ENCODE results near the gene FRS2. TPM values are rescaled to one million over a fixed set of nuclear protein-coding genes. Genes with fewer than 3 reads are reported as not detected.

Gene FRS2
- total RNA-seq, 2 donors from 2014 or later = 26.8 to 27.9 TPM

DNA sequence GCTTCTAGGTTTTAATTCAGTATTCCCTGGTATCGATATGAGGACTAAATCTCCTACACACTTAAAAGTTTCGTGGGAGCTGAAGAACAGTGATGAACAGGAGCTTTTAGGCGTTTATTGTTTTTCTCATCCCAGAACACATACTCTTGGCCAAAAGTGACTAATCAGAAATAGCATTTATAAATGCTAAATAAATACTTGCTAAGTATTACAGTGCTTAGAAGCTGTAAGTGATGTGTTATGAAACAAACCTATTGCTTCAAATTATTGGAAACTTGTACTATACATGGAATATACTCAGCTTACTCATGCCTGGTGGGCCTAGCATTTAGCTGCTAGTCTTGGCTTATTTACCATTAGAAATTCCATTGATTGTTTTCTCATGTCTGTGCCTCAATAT lies 24.9 kb downstream of the FRS2 start:
- DNase-seq = no peak
- no peak for ATAC-seq
- H3K9me3 ChIP-seq (ENCODE audit: control insufficient read depth, low read length, poor library complexity, severe bottlenecking) = no peaks in the 10 kb centered on the region
- Mint-ChIP-seq H3K4me1 (peaks cover 38% of the 10 kb centered on the region), H3K4me3 (no peak overlapping the region), H3K36me3 (ENCODE audit: low read depth) (no peaks in the 10 kb centered on the region), H3K27ac (no peak overlapping the region), H3K27me3 (no peaks in the 10 kb centered on the region)

GRCh38 chr12:69497308-69498026 lies 27.3 kb downstream of the FRS2 start:
- H3K4me3 Mint-ChIP-seq = peak overlapping the region; percentile 41
- DNase-seq (no peak), ATAC-seq (peak; percentile 44)
- no peaks in the 10 kb centered on the region for H3K9me3 ChIP-seq (ENCODE audit: control insufficient read depth, low read length, poor library complexity, severe bottlenecking)
- H3K27me3 Mint-ChIP-seq = no peaks in the 10 kb centered on the region
- H3K27ac Mint-ChIP-seq = no peak overlapping the region
- peaks cover 40% of the 10 kb centered on the region for H3K4me1 Mint-ChIP-seq
- H3K36me3 Mint-ChIP-seq (ENCODE audit: low read depth) = no peaks in the 10 kb centered on the region

DNA sequence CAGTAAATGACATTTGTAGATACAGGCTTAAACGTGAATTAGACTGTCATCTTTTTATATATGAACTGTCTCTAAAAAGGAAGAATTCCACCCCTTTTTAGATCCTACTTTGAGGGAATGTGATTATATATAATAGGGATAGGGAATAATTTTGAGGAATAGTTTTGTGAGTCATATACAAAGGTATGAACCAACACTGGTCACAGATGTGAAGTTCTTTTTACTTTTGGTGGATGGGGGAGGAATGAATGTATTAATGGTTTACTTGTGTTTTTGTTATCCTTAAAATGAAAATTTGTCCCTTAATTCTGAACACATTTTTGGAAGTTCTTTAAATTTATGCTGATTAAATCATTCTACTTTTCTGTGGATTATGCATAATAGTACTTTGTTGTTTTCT lies 30.4 kb downstream of the FRS2 start:
- H3K4me1 Mint-ChIP-seq = peaks cover 45% of the 10 kb centered on the region
- no peak for ATAC-seq
- peak overlapping the region; percentile 19 for H3K27ac Mint-ChIP-seq
- no peak overlapping the region for H3K4me3 Mint-ChIP-seq
- no peaks in the 10 kb centered on the region for H3K9me3 ChIP-seq (ENCODE audit: control insufficient read depth, low read length, poor library complexity, severe bottlenecking)
- H3K27me3 Mint-ChIP-seq = no peaks in the 10 kb centered on the region
- peaks cover 2% of the 10 kb centered on the region for H3K36me3 Mint-ChIP-seq (ENCODE audit: low read depth)
- DNase-seq = no peak

DNA sequence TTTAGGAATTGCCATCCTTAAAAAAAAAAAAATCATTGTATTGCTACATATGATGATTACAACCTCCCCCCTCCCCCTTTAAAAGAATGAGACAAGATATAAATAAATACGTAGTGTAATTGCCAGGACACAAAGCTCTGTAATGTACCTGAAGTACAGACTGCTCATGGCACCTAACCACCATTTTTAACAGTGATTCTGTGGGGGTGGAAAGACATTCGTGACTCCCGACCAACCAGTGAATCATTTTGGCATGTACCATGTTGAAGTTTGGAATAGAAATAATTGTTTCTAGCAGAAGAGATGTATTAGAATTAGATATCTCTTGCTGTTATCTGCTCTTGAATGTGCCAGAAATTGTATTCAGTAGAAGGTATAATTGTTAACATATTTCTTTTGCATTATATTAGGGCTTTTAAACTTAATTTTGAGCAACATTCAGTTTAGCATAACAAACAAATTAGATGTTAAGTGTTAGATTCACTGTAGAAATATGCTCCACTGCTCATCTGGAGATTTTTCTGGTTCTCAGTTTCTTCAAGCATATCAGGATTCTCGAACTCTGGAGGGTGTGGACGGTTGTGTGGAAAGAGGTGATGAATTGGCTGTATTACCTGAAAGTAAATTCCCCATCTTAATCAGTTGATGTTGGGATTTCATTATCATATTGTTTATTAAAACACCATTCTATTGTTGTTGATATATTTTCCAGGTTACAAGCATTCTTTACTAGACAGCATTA lies 31.1 kb downstream of the FRS2 start:
- H3K4me3 Mint-ChIP-seq = no peak overlapping the region
- H3K27ac Mint-ChIP-seq = no peak overlapping the region
- peaks cover 45% of the 10 kb centered on the region for H3K4me1 Mint-ChIP-seq
- H3K27me3 Mint-ChIP-seq = no peaks in the 10 kb centered on the region
- H3K36me3 Mint-ChIP-seq (ENCODE audit: low read depth) = peaks cover 2% of the 10 kb centered on the region
- ATAC-seq (no peak), DNase-seq (no peak)
- no peaks in the 10 kb centered on the region for H3K9me3 ChIP-seq (ENCODE audit: control insufficient read depth, low read length, poor library complexity, severe bottlenecking)

DNA sequence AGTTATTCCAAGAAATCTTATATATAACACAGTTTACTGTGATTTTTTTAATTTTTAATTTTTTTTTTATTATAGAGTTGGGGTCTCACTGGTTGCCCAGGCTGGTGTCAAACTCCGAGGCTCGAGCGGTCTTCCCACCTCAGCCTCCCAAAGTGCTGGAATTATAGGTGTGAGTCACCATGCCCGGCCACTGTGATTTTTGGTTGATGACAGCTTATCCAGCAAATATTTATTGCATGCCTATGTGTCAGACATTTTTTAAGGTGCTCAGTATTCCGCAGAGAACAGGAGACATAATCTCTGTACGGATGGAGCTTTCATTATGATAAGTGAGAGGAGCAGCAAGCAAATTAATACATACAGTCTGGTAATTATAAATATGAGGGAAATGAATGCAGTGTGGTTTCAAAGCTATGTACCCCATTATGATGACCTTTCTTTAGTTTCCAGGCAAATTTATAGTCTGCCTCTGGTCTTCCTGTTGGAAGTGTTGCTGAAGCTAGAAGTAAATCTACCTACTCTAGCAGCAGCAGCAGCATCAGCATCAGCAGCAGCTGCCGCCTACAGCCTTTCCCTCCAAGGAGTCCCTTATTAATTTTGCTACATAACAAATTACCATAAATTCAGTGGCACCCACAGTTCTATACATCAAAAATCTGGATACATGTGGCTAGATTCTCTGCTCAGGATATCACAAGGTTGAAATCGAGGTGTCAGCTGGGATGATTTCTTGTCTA lies 32.3 kb downstream of the FRS2 start:
- Mint-ChIP-seq H3K36me3 (ENCODE audit: low read depth) (peaks cover 2% of the 10 kb centered on the region), H3K4me3 (no peak overlapping the region), H3K27ac (no peak overlapping the region), H3K27me3 (no peaks in the 10 kb centered on the region), H3K4me1 (peaks cover 43% of the 10 kb centered on the region)
- DNase-seq (no peak), ATAC-seq (no peak)
- no peaks in the 10 kb centered on the region for H3K9me3 ChIP-seq (ENCODE audit: control insufficient read depth, low read length, poor library complexity, severe bottlenecking)

DNA sequence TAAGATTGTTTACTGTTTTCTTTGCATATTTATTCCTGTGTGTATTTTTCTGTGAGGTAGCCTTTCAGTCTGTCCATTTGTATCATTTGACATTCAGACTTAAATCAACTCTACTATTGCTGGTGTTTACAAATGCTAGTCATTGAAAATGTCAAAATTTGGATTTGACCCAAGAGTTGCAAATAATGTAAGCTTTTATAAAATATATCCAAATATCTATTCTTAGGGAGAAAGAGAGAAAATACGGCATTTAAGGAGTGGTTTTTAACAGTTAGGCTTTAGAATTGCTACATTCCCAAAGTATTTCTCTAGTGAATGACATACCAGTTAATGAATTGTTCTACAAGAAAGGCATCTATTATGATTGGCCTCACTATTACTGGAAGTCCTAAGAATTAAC lies 37.9 kb downstream of the FRS2 start:
- H3K27ac Mint-ChIP-seq = no peak overlapping the region
- peaks cover 2% of the 10 kb centered on the region for H3K36me3 Mint-ChIP-seq (ENCODE audit: low read depth)
- no peaks in the 10 kb centered on the region for H3K9me3 ChIP-seq (ENCODE audit: control insufficient read depth, low read length, poor library complexity, severe bottlenecking)
- ATAC-seq = no peak
- peaks cover 35% of the 10 kb centered on the region for H3K4me1 Mint-ChIP-seq
- DNase-seq = no peak
- H3K4me3 Mint-ChIP-seq = no peak overlapping the region
- no peaks in the 10 kb centered on the region for H3K27me3 Mint-ChIP-seq

DNA sequence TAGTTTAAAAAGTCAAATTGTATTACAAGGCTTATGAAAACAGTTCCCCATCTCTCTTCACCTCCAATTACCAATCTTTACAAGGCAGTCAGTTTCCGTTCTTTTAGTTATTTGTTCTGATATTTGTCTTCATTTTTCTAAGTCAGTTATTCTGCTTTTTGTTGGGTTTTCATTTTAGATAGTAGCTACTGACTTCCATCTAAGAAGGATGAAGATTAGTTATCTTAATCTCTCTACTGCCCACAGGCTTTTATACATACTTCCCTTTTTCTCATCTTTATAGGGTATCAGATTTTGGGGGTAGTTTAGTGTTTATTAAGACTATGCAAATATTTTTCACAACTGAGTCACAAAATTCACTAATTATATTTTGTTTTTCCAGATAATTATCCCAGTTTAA lies 38.4 kb downstream of the FRS2 start:
- no peaks in the 10 kb centered on the region for H3K27me3 Mint-ChIP-seq
- no peak overlapping the region for H3K27ac Mint-ChIP-seq
- no peaks in the 10 kb centered on the region for H3K9me3 ChIP-seq (ENCODE audit: control insufficient read depth, low read length, poor library complexity, severe bottlenecking)
- DNase-seq (no peak), ATAC-seq (no peak)
- peaks cover 32% of the 10 kb centered on the region for H3K4me1 Mint-ChIP-seq
- no peak overlapping the region for H3K4me3 Mint-ChIP-seq
- H3K36me3 Mint-ChIP-seq (ENCODE audit: low read depth) = no peaks in the 10 kb centered on the region

DNA sequence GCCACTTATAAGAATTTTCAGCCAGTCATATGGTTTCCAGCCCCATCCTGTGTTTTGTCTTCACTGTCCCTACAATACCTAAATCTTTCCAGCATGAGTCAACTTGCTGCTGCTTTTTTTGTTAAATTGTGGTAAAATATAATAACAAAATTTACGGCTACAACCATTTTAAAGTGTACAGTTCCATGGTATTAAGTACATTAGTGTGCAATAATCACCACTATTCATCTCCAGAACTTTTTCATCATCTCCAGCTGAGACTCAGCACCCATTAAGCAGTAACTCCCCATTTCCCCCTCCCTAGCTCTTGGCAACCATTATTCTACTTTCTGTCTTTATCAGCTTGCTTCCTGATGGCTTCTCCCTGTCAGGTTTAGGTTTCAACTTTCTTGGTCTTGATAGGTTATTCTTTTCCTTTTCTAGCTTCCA lies 39.1 kb downstream of the FRS2 start:
- no peak for ATAC-seq
- no peaks in the 10 kb centered on the region for H3K9me3 ChIP-seq (ENCODE audit: control insufficient read depth, low read length, poor library complexity, severe bottlenecking)
- H3K36me3 Mint-ChIP-seq (ENCODE audit: low read depth) = no peaks in the 10 kb centered on the region

DNA sequence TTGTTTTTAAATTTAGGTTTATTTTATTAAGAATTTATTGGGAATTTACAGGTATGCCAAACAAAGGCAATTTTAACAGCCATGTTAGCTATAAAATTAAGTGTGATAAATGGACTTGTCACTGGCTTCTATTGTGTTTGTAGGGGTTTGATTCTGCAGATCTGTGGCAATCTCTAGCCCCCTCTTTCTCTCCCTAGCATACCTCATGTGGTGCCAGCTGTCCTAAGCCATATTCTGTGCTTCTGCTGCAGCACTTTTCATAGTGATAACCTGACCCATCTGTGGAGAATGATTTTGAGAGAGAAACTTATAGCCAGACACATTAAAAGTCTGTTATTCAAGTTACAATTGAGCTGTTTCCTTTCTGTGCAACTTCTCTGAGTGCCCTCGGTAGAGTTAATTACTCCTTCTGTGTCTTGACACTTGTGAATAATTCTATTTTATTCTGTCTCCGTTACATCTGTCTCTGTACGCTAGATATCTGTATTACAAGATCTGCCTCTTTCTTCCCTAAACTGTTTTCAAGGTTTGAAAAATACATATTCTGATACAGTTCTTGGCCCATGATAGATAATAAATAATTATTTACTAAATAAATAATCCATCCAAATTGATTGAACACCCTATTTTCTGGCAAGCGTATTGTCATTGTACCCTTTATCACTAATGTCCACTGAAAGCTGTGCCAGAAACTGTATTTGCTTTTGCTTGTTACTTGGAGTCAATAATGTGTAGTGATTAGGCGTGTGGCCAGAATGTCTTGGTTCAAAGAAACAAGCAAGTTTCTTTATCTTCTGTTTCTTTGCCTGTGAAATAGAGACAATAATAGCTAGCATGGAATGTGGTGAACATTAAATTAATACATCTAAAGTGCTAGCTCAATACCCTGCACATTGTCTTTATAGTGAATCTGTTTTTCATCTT lies 40.0 kb downstream of the FRS2 start:
- Mint-ChIP-seq H3K27ac (no peak overlapping the region), H3K4me1 (peaks cover 39% of the 10 kb centered on the region), H3K36me3 (ENCODE audit: low read depth) (no peaks in the 10 kb centered on the region), H3K27me3 (no peaks in the 10 kb centered on the region), H3K4me3 (no peak overlapping the region)
- DNase-seq (no peak), ATAC-seq (no peak)
- no peaks in the 10 kb centered on the region for H3K9me3 ChIP-seq (ENCODE audit: control insufficient read depth, low read length, poor library complexity, severe bottlenecking)

More for the DNA sequence above, 39.1 kb downstream of the FRS2 start:
- no peak for DNase-seq
- Mint-ChIP-seq H3K4me3 (no peak overlapping the region), H3K27me3 (no peaks in the 10 kb centered on the region), H3K4me1 (peaks cover 33% of the 10 kb centered on the region), H3K27ac (no peak overlapping the region)

DNA sequence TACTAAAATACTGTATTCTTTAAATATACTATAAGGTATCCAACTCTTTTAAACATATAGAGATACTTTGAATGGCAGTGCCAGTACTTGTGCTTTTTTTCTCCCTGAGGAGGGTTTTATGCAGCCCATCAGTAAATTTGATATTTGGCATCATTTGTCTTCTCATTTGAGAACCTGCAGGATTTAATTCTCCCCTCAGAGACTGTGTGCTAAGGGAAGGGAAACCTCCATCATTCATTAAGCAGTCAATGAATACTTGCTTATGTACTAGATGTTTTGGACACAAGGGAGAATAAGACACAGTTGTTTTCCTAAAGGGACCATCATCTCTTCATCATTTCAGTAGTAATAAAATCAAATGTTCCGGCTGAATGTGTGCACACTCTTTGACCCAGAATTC lies 40.8 kb downstream of the FRS2 start:
- Mint-ChIP-seq H3K36me3 (ENCODE audit: low read depth) (no peaks in the 10 kb centered on the region), H3K27me3 (no peaks in the 10 kb centered on the region), H3K4me3 (no peak overlapping the region), H3K27ac (no peak overlapping the region), H3K4me1 (peaks cover 42% of the 10 kb centered on the region)
- ATAC-seq (no peak), DNase-seq (no peak)
- no peaks in the 10 kb centered on the region for H3K9me3 ChIP-seq (ENCODE audit: control insufficient read depth, low read length, poor library complexity, severe bottlenecking)

DNA sequence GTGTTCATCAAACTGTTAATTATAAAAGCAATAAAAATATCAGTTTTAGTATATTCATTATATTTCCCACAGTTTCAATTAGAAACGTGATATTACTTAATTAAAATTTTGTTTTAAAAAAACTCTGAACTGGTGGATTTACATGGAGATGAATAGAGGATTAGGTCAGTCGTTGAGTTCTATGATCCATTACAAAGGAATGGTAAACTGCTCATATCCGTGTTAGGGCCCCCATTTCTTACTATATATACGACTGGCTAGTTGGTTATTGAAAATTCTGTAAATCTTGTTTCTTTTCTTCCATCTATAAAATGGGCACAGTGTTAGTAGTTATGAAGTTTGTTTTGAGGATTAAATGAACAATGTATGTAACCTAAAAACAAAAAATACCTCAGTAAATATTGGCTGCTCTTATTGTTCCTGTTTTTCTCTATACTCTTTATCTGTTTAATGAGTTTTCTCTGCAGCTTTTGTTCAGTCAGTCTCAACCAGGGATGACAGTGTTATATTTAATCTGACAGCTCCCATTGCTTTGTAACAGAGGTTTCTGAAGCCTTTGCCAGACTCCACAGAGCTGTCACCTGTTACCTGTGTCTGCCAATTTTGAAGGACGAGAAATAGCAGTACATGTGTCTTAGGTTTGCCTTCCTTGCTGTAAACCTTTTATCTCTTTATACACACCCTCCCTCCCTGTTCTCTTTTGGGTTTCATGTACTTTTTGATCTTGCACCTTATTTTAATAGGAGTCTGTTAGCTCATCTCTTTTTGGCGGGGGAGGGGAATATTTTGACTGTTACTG lies 41.5 kb downstream of the FRS2 start:
- Mint-ChIP-seq H3K27me3 (no peaks in the 10 kb centered on the region), H3K4me1 (peaks cover 39% of the 10 kb centered on the region), H3K4me3 (peak overlapping the region; percentile 12), H3K36me3 (ENCODE audit: low read depth) (no peaks in the 10 kb centered on the region), H3K27ac (peak overlapping the region; percentile 80)
- DNase-seq (no peak), ATAC-seq (no peak)
- H3K9me3 ChIP-seq (ENCODE audit: control insufficient read depth, low read length, poor library complexity, severe bottlenecking) = no peaks in the 10 kb centered on the region

- H3K9me3 ChIP-seq (ENCODE audit: control insufficient read depth, low read length, poor library complexity, severe bottlenecking) = no peaks in the 10 kb centered on the region
- DNase-seq (no peak), ATAC-seq (no peak)
- Mint-ChIP-seq H3K4me3 (no peak overlapping the region), H3K36me3 (ENCODE audit: low read depth) (no peaks in the 10 kb centered on the region), H3K4me1 (peaks cover 35% of the 10 kb centered on the region), H3K27ac (no peak overlapping the region), H3K27me3 (no peaks in the 10 kb centered on the region)
Observed at GRCh38 chr12:69512820-69513219, 42.6 kb downstream of the FRS2 start.

Data from T-helper 17 cell (primary cell).